Coronary artery (tissue), 2 donors: ENCODE measurements around the gene SPINK8.
"Not testable (repeated sequence)": the region's sequence is repeated elsewhere in the genome, so short reads cannot be mapped to it uniquely, and the experiment has no call there.

Experiments
- DNase-seq: peaks from one replicate; pipeline ENCODE4 v3.0.0-alpha.2; 2017; ENCODE audit warnings: low spot score
- H3K27ac ChIP-seq, 2 donors: fragments of 200-600 bp; sonication (generic); one replicate each; pipeline ENCODE4 v1.5.1; 2016 to 2019
- H3K4me3 ChIP-seq: fragments of 200-600 bp; sonication (generic); 2 replicates; pipeline ENCODE4 v1.5.1; 2016; ENCODE audit warnings: mild to moderate bottlenecking, moderate library complexity
- TF ChIP-seq, protein P1 (sequence below): fragments of 200-600 bp; sonication (generic); IDR thresholded peaks from one replicate; pipeline ENCODE4 v1.5.1; 2019; ENCODE audit warnings: antibody characterized with exemption

The SPINK8 gene

DNA sequence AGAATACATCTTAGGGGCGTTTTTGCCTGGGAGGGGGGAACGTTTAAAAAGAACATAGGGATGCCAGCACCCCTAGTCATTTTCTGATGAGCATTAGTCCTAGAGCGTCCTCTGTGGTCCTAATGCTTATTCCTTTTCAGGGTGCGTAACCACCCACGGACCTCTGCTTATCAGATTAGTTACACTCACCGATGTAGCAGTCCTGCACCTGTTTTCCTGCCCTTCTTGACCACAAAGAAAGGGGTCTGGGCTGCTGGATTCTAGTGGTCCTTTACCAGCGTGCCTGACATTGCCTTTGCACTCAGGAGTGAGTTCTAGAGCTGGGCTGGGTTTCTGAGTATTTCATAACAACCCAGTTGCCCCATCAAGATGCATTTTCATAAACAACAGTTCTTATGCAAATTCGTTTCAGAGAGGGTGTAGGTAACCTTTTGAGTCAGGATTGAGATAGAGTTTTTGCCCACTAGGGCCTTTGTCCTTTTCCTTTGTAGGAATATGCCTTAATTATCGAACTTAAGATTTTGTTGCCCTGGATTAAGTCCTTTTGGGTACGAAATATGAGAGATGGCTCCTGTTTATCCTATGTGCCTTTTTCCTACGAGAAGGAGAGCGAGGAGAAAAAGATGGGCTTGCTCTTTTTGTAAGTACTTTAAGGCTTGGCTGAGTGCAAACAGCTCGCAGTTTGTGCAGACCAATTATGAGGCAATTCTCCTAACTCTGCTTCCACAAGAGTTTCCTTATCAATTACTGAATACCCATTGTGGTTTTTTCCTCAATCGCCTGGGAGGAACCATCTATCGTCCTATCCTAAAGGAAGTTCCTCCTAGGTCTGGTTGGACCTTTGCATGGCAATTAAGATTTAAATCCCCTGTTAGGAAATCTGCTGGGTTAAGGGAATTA, at the start of gene SPINK8:
TSS of gene SPINK8 (minus strand) at position 316 of the 900 bp plus-strand sequence. CDS start 5,320 bp downstream, outside the sequence.
- not testable (repeated sequence) for DNase-seq, H3K27ac ChIP-seq, H3K4me3 ChIP-seq

DNA sequence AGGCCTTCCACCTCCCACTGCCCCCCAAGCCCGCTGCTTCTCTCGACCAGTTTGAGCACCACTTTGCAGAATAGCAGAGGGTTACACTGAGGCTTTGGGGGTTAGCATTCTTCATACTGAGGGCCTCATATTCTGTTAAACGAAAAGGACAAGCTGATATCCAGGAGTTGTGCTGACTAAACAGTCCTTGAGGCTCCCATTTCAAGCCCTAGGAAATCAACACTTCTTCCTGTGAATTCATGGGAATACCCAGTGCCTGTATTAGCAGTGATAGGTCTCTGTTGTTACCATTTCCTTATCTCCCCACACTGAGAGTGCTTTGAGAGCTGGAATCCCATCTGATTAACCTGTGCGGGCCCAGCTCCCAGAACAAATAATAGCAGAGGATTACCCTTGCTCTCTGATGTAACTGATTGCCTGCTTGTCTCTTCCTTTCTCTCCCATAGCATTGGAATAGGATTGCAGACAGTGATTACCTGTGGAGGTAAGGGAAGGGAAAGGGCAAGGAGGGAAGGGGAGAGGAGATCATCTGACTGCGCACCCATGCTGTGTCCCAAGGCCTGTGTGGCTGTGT, 39.5 kb upstream of the SPINK8 start:
- H3K27ac ChIP-seq, result no peak overlapping the region
- TF ChIP-seq, protein P1, sequence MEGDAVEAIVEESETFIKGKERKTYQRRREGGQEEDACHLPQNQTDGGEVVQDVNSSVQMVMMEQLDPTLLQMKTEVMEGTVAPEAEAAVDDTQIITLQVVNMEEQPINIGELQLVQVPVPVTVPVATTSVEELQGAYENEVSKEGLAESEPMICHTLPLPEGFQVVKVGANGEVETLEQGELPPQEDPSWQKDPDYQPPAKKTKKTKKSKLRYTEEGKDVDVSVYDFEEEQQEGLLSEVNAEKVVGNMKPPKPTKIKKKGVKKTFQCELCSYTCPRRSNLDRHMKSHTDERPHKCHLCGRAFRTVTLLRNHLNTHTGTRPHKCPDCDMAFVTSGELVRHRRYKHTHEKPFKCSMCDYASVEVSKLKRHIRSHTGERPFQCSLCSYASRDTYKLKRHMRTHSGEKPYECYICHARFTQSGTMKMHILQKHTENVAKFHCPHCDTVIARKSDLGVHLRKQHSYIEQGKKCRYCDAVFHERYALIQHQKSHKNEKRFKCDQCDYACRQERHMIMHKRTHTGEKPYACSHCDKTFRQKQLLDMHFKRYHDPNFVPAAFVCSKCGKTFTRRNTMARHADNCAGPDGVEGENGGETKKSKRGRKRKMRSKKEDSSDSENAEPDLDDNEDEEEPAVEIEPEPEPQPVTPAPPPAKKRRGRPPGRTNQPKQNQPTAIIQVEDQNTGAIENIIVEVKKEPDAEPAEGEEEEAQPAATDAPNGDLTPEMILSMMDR, result no peak
- no peak overlapping the region for H3K4me3 ChIP-seq
- DNase-seq, result no peak

DNA sequence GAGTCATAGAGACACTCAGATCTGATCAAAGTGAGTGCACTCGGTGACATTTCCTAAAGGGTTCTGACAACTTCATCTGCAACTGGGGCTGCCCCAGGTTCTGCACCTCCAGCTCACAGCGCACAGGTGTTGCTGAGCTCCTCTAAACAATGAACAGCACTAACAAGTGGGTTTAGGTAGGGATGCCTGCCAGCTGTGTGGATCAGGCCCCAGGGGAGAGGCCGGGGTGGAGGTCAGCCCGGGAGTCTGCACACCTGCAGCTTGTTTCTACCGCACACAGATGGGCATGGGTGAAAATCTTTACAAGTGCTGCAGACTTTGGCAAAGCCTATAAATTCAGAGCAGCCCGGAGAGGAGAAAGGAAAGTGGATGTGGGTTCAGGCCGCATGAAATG, 38.9 kb upstream of the SPINK8 start:
- TF ChIP-seq, protein P1, result no peak
- Histone ChIP-seq H3K4me3 (no peak overlapping the region), H3K27ac (no peak overlapping the region)
- DNase-seq, result no peak

DNA sequence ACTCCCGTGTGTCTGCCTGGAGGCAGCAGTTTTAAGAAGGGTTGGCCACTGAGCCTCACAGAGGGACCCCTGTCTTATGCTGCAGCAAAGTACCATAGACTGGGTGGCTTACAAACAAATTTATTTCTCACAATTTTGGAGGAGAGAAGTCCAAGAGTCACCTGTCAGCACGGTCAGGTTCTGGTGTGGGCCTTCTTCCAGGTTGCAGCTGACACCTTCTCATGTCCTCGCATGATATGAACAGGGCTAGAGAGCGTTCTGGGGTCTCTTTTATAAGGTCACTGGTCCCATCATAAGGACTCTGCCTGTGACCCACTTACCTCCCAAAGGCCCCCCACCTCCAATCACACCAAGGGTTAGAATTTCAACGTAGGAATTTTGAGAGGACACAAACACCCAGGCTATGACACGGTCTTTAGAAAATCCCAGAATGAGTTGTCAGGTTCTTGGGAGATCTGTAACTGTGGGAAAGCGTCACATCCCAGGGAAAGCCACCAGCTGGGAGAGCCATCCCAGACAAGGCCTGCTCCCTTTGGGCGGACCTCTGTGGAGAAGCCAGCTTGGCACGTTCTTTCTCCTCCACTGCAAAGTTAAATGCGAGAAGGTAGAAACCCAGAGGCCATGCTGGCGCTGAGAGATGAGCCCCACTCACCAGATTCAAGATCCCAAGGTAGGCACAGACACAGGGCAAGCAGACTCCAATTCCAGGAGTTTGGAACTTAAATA, 38.4 kb upstream of the SPINK8 start, which contains the start of gene FBXW12:
TSS of gene FBXW12 (plus strand) at position 569 of the 726 bp plus-strand sequence. CDS start 549 bp downstream, outside the sequence.
- TF ChIP-seq, protein P1, result no peak
- no peak for DNase-seq
- H3K4me3 ChIP-seq, result no peak within 1 kb of the TSS
- H3K27ac ChIP-seq, result no peak within 1 kb of the TSS

DNA sequence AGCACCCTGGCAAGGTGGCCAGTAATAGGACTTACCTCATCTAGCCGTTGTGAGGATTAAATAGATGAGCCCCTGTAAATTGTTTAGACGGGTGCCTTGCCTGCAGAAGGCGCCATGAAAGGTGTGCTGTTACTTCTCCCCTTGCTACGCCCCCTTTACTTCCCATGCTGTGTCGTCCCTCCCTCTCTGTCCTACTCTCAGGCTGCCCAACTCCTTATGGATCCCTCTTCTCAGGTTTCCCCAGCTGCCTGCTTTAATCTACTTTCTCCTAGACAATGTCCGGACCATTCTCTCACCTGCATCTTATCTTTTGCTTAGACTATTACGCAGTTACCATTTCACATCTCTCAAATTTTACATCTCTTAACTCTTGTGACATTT, 36.9 kb upstream of the SPINK8 start:
- TF ChIP-seq, protein P1, result no peak
- no peak overlapping the region for H3K4me3 ChIP-seq
- DNase-seq, result no peak
- H3K27ac ChIP-seq, result no peak overlapping the region

DNA sequence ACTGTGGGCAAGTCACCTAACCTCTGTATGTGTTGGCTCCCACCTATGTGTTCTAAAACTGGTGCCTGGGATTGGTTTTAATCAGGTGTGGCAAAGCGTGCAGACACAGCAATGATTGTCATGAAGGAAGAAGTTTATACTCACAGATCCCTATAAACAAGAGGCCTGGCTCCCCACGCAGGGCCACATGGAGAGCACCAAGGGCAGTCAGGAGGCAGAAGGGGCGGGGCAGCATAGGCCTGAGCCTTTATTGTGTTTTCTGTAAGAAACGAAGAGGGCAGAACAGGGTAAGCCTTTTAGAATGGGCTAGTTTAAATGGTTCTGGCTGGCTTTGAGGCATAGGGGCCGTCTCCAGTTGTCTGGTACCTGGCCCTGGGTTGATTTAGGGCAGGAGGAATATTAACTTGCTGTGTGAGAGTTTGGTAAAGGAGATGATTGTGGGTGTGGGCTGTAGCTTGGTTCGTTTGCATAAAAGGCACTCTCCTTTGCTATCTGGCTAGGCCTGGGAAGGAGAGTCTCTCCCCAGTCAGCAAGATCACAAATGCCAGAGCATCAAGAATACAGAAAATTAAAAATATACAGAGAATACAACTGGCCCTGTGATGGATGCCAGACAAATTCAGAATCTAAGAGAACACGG, 36.4 kb upstream of the SPINK8 start:
- no peak for DNase-seq
- Histone ChIP-seq H3K27ac (no peak overlapping the region), H3K4me3 (no peak overlapping the region)
- TF ChIP-seq, protein P1, result no peak

DNA sequence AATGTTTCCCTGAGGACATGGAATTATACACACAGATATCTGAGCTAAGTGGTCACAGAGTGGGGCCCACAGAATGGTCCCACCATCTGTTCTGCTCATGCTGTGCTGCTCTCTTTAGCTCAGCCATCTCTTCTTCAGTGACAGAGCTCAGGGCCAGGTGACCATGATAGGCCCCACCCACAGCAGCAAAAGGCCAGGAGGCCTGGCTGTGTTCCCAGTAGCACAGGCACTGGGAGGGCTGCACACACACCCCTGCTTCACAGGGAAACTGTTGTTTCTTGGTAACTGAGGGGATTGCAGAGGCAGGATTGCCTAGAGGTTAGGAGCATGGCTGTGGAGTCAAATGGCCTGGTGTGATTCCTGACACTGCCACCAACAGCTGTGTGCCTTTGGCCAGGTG, 33.7 kb upstream of the SPINK8 start:
- DNase-seq, result no peak
- H3K4me3 ChIP-seq, result no peak overlapping the region
- no peak overlapping the region for H3K27ac ChIP-seq
- TF ChIP-seq, protein P1, result no peak
